22Rv1 (cell line): ENCODE measurements around the gene GALR3.
A peak's percentile ranks its signal among the peaks of the same experiment; 100 is the strongest.

Experiments
- H3K27ac ChIP-seq: fragments of 450-650 bp; 2 replicates; pipeline ENCODE4 v1.5.1; 2017
- ZFX ChIP-seq: fragments of 450-650 bp; IDR thresholded peaks from 2 replicates; pipeline ENCODE4 v1.6.1; 2017; ENCODE audit warnings: antibody characterized with exemption, borderline replicate concordance
- TF ChIP-seq, protein P1 (sequence below): fragments of 450-650 bp; IDR thresholded peaks from 2 replicates; pipeline ENCODE4 v1.5.1; 2017; ENCODE audit warnings: mild to moderate bottlenecking

The GALR3 gene

DNA sequence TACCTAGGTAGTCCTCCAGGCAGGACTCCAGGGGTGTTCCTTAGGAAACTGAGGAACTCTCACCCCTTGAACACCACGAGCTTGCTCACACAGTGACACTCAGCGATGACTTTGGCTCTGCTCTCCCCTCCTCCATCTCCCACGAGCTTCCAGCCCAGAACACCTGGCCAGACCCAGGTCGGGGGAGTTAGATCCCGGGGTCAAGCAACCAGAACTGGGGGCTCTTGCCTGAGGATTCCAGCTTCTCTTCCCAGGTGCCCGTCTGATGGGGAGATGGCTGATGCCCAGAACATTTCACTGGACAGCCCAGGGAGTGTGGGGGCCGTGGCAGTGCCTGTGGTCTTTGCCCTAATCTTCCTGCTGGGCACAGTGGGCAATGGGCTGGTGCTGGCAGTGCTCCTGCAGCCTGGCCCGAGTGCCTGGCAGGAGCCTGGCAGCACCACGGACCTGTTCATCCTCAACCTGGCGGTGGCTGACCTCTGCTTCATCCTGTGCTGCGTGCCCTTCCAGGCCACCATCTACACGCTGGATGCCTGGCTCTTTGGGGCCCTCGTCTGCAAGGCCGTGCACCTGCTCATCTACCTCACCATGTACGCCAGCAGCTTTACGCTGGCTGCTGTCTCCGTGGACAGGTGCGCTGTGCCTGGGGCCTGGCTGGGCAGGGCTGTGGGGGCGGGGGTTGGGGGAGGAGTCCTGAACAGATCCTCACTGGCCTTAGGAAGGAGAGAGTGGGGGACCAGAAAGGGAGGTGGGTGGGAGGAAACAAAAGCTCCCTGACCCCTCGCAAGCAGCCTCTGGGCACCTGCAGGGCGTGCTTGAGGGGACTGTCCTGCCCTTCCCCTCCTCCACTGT is at the start of gene GALR3:
GALR3 (plus strand) TSS at position 249 of the 852 bp plus-strand sequence; CDS start at position 274, 25 bp downstream.
- H3K27ac ChIP-seq, result no peak within 1 kb of the TSS
- no peak for TF ChIP-seq ZFX
- TF ChIP-seq, protein P1, sequence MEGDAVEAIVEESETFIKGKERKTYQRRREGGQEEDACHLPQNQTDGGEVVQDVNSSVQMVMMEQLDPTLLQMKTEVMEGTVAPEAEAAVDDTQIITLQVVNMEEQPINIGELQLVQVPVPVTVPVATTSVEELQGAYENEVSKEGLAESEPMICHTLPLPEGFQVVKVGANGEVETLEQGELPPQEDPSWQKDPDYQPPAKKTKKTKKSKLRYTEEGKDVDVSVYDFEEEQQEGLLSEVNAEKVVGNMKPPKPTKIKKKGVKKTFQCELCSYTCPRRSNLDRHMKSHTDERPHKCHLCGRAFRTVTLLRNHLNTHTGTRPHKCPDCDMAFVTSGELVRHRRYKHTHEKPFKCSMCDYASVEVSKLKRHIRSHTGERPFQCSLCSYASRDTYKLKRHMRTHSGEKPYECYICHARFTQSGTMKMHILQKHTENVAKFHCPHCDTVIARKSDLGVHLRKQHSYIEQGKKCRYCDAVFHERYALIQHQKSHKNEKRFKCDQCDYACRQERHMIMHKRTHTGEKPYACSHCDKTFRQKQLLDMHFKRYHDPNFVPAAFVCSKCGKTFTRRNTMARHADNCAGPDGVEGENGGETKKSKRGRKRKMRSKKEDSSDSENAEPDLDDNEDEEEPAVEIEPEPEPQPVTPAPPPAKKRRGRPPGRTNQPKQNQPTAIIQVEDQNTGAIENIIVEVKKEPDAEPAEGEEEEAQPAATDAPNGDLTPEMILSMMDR, result no peak

DNA sequence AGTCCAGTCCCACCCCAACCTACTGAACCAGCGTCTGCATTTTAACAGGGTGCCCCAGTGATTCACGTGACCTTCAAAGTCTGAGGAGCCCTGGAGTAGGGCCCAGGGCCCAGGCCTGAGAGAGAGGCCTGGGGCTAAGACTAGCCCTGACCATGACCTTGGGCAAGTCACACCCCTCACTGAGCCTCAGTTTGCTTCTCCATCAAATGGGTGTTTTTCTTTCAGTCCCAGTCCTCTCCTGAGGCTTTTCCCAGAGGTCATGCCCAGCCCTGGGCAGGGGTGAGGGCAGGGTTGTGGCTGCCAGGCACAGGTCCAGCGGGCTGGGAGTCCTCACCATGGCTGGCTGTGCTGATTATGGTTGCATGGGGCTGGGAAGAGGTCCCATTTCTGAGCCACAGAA is 48.5 kb upstream of the GALR3 start:
- TF ChIP-seq, protein P1, result no peak
- TF ChIP-seq ZFX, result no peak
- peak overlapping the region; percentile 86 for H3K27ac ChIP-seq

GRCh38 chr22:37775785-37776638 is 47.2 kb upstream of the GALR3 start:
- TF ChIP-seq ZFX, result no peak
- TF ChIP-seq, protein P1, result no peak
- H3K27ac ChIP-seq, result peak overlapping the region; percentile 86

GRCh38 chr22:37776639-37777005 is 46.6 kb upstream of the GALR3 start:
- TF ChIP-seq, protein P1, result no peak
- no peak for TF ChIP-seq ZFX
- peak overlapping the region; percentile 86 for H3K27ac ChIP-seq

GRCh38 chr22:37777122-37777687 is 46.0 kb upstream of the GALR3 start:
- peak overlapping the region; percentile 86 for H3K27ac ChIP-seq

DNA sequence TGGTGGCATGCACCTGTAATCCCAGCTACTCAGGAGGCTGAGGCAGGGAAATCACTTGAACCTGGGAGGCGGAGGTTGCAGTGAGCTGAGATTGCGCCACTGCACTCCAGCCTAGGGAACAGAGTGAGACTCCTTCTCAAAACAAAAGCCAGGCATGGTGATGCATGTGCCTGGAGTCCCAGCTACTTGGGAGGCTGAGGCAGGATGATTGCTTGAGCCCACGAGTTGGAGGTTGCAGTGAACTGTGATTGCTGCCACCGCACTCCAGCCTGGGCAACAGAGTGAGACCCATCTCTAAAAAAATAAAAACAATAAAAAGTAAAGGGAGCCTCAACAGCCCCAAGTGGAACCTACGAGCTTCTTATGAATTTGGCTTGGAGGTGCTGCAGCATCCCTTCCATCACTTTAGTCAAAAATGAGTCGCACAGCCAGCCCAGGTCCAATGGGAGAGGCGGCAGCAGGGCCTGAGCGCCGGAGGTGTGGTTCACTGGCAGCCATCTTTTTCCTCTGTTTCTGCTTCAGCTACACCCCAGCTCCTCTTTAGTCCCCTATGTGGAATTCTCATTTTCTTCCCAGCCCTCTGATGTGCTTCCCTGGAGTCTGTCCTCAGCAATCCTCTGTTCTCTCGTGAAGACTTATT is 44.7 kb upstream of the GALR3 start:
- H3K27ac ChIP-seq, result peak overlapping the region; percentile 86
- TF ChIP-seq, protein P1, result no peak
- TF ChIP-seq ZFX, result no peak

More at GRCh38 chr22:37777122-37777687, 46.0 kb upstream of the GALR3 start:
- TF ChIP-seq, protein P1, result no peak
- no peak for TF ChIP-seq ZFX
